ENCODE data around the gene HLCS. TPM values are rescaled to one million over a fixed set of nuclear protein-coding genes. Genes with fewer than 3 reads are reported as not detected.

HLCS gene
- total and polyA plus RNA-seq, 2 donors (not counting 3 experiments of a cell fraction or from before 2014, with no cell fraction given): 6.7 to 17.2 TPM

- Histone ChIP-seq H3K9me3 (replicated peaks; ENCODE audit: control insufficient read depth, insufficient read depth, low read length) (no peaks in the 10 kb centered on the region), H2AFZ (ENCODE audit: low read depth, low read length) (no peak overlapping the region), H3K4me1 (ENCODE audit: control insufficient read depth, extremely low read depth, insufficient read depth, low read length) (no peaks in the 10 kb centered on the region), H4K20me1 (replicated peaks; ENCODE audit: control insufficient read depth, extremely low read depth, insufficient read depth, low read length) (no peaks in the 10 kb centered on the region), H3K4me3 (replicated peaks in 1 of 3; ENCODE audit: insufficient read depth in 1 of 3, low read depth in 1 of 3, low read length in 3 of 3) (no peak overlapping the region), H3K27me3 (ENCODE audit: control insufficient read depth in 2 of 2, insufficient read depth in 2 of 2, low read length in 2 of 2) (no peaks in the 10 kb centered on the region), H3K9ac (replicated peaks; ENCODE audit: extremely low read depth, insufficient read depth, low read length) (no peak overlapping the region), H3K36me3 (ENCODE audit: control insufficient read depth in 2 of 2, extremely low read depth in 1 of 2, insufficient read depth in 2 of 2, low read length in 2 of 2) (no peaks in the 10 kb centered on the region), H3K27ac (ENCODE audit: insufficient read depth, low read depth, low read length) (no peak overlapping the region), H3K4me2 (ENCODE audit: insufficient read depth, low read length) (no peak overlapping the region), H3K9me1 (replicated peaks; ENCODE audit: control insufficient read depth, extremely low read depth, insufficient read depth, low read length) (no peaks in the 10 kb centered on the region), H3K79me2 (ENCODE audit: control insufficient read depth, insufficient read depth, low read length) (no peaks in the 10 kb centered on the region)
- no peak for FAIRE-seq
- BruUV-seq (replicated peaks): no TSS peak
- dilution Hi-C loops (cut with MboI; ENCODE audit: extremely low pct_ligation_motif_present, low sequenced_read_pairs): no loop called here
- intact Hi-C loops (cut with micrococcal nuclease): no loop called here
- TF ChIP-seq POLR2AphosphoS5 (IDR thresholded peaks at IDR 0.05; ENCODE audit: insufficient read depth, low read depth, low read length) (no peak), MYC (IDR thresholded peaks at IDR 0.05; ENCODE audit: low read depth, low read length) (no peak), JUN (IDR thresholded peaks at IDR 0.05; ENCODE audit: borderline replicate concordance, insufficient read depth, insufficient read length, low read depth) (no peak), POLR2A (IDR thresholded peaks at IDR 0.05; ENCODE audit: low read depth, low read length) (no peak), CTCF (IDR thresholded peaks at IDR 0.05; ENCODE audit: extremely low read depth in 1 of 2, insufficient read depth in 1 of 2, low read depth in 1 of 2, low read length in 2 of 2) (no peak), GATA2 (IDR thresholded peaks at IDR 0.05; ENCODE audit: insufficient read depth, insufficient read length, low read depth, low read length) (no peak), FOS (IDR thresholded peaks at IDR 0.05; ENCODE audit: borderline replicate concordance, insufficient read depth, low read length) (no peak), MAX (IDR thresholded peaks at IDR 0.05; ENCODE audit: insufficient read depth, insufficient read length) (no peak), EZH2 (IDR thresholded peaks at IDR 0.05; ENCODE audit: borderline replicate concordance, low read depth, low read length, severe bottlenecking) (no peak)
- ChIA-PET CTCF (interaction anchor here (0.9 kb wide), 1 partner anchor 27 kb away, joined by 4 read pairs; no protein-coding TSS in a partner anchor), POLR2A (no interaction called here)
- no peak for DNase-seq (ENCODE audit: low read depth, low spot score)
These were observed 180.3 kb downstream of the HLCS start for GRCh38 chr21:36786186-36786585.

All from endothelial cell of umbilical vein (primary cell).